GF-D8 (cell line): ENCODE results near the gene MASP2.
A peak's percentile ranks its signal among the peaks of the same experiment; 100 is the strongest.
"Not testable (repeated sequence)": the region's sequence is repeated elsewhere in the genome, so short reads cannot be mapped to it uniquely, and the experiment has no call there.

Experiments used
- DNase-seq: peaks from one replicate; lab custom pipeline; 2025; lab: John Stamatoyannopoulos, UW

The MASP2 gene

DNA sequence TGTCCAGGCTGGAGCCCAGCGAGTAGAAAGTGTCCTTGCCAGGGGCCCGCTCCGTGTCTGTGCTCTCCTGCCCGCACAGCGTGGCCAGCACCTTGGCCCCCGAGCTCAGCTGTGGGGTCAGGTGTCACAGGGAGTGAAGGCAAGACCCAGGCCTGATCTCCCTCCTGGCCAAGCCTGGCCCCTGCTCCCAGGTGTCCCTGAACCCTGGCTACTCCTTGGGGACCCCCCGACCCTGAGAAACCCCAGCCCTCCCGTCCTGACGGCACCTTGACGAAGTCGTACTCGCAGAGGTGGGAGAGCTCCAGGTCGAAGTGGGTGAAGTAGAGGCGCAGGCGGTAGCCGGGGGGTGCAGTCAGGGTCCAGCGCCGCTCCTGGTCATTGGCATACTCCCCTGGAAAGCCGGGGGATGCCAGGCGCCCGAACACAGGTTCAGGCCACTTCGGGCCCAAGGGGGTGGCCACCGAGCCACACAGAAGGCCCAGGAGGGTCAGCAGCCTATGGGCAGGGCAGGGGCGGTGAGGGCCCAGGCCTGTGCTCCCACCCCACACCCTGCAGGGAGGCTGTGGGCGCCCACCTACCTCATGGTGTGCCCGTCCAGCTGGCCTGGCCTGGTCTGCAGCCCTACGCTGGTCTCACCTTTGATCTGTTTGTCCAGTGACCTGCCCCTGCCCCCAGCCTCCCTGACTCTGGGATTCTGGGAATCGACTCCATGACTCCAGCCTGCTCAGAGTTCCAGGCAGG, at the start of gene MASP2:
Gene MASP2 (minus strand): TSS at position 615 of the 741 bp plus-strand sequence. CDS start 32 bp downstream, at position 583.
- no peak for DNase-seq

DNA sequence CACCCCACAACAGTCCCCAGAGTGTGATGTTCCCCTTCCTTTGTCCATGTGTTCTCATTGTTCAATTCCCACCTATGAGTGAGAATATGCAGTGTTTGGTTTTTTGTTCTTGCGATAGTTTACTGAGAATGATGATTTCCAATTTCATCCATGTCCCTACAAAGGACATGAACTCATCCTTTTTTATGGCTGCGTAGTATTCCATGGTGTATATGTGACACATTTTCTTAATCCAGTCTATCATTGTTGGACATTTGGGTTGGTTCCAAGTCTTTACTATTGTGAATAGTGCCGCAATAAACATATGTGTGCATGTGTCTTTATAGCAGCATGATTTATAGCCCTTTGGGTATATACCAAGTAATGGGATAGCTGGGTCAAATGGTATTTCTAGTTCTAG, 36.7 kb upstream of the MASP2 start:
- DNase-seq, result not testable (repeated sequence)

DNA sequence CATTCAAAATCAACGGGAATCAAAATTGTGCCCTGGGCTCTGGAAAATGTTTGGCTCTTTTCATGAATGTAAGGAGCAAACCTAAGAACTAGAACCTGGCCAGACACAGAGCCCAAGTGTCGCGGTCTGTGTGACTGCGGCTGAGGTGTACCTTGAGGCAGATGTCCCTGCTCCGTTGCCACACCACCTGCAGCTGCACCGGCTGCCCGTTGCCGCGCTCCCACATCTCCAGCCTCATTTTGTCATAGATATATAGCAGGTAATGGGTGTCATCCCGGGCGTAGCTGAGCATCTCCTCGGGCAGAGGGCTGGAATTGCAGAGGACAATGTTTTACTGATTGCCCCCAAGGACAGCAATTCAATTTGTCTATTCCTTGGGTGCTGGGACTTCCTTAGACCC, 33.9 kb upstream of the MASP2 start:
- no peak for DNase-seq

DNA sequence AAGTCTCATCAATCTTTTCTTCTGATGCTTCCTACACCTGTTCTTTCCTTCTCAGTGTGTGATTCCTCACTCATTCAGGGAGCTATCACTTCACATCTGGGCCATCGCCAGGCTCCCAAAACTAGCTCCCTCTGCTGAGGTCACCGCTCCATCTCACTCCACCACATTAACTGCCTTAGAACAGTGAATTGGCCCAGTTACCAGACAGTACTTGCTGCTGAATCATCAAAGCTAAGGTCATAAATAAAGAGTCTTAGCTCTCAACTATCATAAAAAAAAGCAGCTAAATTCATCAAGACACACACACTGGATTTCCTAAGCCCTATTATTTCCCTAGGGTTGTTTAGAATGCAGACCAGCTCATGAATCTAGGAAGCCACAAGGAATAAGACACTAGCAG, 31.6 kb upstream of the MASP2 start:
- no peak for DNase-seq

DNA sequence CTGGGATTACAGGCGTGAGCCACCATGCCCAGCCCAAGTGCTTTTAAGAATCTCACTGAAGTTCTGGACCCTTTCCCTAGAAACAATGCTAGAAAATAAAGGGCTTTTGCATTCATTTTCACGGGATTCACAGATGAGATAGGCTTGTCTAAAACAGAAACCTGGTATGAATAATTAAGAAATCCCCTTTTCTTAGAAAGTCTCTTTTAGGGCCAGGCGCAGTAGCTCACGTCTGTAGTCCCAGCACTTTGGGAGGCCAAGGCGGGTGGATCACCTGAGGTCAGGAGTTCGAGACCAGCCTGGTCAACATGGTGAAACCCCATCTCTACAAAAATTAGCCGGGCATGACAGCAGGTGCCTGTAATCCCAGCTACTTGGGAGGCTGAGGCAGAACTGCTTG, 26.4 kb upstream of the MASP2 start:
- not testable (repeated sequence) for DNase-seq

DNA sequence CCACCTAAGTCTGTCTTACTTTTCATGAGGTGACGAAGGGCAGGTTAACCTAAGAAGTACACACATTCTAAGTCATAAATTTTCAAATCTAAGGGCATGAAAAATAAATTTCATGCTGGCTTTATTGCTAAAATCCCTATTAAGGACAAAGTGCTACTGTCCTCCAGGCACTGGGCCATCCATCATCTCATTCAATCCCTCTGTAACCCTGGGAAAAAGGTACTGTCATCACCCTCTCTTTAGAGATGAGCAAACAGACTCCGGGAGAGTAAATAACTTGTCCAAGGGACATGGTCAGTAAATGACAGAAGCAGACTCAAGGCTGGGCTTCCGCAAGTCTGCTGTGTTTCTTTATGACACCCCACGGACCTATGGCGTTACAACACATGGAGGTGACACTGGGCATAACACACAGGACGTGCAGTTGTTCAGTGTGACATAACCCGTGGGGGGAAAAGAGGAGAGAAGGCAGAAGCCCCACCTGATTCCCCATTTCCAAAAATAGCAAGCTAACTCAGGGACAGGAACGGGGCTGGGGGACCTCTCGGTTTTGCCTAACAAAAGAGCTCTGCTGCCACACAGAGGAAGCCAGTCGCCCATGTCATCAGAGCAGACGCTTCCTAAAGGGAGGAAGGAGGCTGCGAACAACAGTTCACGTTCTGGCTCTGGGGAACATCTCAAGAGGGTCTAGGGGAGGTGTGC, 25.3 kb upstream of the MASP2 start:
- no peak for DNase-seq

DNA sequence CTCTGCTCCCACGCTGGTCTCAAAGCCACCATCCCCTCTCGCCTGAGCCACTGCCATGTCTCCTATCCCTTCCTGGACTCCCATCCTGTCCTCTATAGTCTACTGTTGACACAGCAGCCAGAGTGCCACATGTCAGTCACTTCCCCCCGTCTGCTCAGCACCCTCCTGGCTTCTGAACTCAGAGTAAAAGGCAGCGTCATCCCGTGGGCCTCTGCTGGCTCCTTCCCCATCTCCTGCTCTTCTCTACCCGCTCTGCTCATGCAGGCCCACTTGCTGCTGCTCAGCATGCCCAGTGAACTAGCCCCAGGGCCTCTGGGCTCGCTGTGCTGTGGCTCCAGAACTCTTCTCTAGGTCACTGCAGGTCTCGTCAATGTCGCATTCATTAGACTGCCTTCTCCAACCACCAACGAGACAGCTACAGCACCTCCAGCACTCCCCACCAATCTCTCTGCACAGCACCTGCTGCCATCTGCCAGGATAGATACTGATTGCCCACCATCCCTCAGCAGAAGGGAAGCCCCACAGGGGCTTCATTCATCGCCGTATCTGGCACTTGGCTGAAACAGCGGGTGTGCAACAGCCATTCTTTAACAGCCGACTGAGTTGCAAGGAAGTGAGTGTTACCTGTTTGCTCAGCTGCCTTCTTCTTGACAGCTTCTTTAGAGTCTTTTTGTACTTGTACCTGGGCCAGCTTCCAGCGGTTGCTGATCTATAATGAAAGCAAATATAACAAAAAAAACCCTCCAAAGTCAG, 24.6 kb upstream of the MASP2 start:
- no peak for DNase-seq

DNA sequence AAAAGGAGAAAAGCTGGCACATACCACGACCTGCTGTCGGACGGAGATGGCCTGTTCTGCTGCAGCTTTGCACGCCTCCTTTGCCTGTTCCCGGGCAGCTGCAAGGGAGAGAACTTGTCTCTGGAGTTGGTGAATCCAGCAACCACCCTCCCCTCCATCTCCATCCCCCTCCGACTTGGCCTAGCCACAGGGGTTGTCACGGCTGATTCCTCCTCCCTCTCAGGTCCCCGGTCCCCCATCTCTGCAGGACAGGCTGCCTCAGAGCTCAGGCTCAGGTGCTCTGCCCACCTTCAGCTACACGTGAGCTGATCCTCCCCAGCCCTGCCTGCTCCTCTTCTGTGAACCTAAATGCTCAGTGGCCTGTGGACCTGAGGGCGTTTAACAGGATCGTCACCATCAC, 23.8 kb upstream of the MASP2 start:
- DNase-seq, result no peak

DNA sequence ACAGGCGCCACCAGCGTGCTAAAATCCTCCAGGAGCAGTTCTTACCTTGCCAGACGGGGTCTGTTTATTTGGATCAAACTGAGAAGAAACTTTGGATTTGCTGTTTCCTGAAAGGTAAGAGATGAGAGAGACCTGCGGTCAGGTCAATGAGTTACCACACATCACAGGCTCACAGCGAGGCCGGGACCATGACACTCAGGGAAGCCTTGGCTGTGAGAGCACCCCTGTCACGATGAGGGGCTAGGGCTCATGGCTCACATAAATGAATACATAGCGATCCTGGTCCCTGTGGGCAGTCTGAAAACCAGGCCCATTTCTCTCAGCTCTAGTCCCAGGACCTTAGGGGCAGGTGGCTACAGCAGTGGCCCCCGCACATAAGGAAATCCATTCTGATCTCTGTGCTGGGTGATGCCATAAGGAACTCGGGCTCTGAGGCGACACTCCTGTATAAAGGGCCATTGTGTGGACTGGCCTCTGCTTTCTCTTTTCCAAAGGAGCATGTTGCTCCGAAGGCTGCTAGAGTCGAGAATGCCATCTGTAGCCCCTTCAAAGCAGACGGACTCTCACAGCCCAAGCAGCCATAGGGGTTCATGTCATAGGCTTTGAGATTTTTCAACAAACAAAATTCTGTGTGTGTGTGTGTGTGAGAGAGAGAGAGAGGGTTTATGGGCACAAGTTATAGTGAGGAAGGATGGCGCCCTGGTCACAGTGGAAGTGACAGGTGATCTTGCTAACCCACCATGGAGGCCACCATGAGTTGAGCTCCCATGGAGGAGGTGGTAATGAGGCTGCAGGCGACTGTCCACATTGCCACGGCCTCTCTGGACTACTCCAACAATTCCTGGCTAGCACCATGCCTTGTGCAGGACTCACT, 21.8 kb upstream of the MASP2 start:
- DNase-seq, result no peak

DNA sequence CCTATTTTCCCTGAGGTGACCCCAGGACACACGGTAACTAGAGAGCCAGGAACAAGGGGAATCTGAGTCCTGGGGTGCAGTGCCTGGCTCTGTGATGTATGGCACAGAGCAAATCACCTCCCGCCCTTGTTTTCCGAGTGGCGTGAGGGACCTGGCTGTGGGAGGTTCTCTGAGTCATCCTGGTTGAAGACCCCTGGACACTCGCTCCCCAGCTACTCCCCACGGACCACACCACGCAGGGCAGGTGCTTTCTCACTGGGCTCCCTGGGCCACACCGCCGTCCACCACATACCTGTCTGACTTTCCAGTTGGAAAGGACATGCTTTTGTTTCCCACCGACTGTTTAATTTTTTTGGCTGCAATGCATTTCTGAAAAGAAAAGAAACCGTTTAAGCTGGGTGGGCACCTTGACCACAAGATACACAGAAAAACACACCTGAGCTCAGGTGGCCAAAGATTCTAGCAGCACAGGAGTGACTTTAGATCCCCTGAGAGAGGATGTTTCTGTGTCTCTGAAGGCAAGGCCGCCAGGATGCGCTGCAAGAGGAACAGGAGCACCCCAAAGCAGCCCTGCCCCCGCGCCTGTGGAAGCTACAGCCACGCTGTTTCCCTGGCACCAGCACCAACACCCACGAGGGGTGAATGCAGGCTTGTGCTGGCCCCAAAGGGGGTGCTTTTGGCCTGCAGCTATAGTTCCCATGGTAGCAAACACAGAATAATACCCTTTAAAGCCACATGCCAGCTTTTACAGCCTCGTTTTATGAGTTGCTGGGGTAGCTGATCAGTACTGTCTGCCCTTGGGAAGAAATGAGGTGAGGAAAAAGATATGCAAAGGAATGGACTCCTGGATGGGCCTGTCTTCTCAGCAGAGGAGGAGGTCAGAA, 20.9 kb upstream of the MASP2 start:
- no peak for DNase-seq

DNA sequence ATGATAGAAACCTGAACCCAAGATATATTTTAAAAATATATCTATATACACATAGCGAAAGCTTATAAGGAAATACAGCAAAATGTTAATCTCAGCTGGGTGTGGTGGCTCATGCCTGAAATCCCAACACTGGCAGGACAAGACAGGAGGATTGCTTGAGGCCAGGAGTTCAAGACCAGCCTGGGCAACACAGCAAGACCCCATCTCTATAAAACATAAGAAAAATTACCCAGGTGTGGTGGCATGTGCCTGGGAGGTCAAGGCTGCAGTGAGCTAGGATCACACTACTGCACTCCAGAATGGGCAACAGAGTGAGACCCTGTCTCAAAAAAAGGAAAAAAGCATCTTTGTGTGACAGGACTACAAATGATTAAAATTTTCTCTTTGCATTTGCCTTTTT, 18.8 kb upstream of the MASP2 start:
- no peak for DNase-seq

DNA sequence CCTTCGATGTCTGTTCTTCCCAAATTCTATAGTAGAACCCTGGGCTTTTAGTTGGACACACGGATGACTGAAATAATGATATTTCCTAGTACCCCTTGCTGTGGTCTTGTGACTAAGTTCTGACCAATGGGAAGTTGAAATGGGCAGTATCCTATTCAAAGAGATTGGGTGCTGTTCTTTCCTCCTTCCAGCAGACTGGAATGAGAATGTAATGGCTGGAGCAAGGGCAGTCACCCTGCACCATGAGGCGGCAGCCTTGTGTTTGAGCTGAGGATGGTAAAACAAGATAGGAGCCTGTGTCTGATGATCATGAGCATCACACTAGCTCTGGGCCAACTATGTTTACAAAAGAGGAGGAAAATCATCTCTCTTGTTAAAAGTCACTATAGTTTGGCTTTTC, 17.9 kb upstream of the MASP2 start:
- no peak for DNase-seq

DNA sequence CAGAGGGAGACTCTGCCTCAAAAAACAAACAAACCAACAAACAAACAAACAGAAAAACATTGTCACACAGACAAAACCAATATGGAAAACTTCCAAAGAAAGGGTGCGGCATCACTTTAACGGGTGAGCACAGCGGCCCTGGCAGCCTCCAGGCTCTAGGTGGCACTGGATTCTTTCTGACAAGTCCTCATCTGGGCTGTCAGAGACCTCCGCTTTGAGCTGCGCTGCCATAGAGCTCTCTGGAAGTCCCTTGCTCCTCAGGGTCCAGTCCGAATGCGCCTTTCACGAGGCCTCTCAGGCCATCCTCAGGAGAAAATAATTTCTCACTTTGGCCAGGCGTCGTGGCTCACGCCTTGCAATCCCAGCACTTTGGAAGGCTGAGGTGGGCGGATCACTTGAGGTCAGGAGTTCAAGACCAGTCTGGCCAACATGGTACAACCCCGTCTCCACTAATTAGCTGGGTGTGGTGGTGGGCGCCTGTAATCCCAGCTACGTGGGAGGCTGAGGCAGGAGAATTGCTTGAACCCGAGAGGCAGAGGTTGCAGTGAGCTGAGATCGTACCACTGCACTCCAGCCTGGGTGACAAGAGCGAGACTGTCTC, 17.0 kb upstream of the MASP2 start:
- DNase-seq, result not testable (repeated sequence)

DNA sequence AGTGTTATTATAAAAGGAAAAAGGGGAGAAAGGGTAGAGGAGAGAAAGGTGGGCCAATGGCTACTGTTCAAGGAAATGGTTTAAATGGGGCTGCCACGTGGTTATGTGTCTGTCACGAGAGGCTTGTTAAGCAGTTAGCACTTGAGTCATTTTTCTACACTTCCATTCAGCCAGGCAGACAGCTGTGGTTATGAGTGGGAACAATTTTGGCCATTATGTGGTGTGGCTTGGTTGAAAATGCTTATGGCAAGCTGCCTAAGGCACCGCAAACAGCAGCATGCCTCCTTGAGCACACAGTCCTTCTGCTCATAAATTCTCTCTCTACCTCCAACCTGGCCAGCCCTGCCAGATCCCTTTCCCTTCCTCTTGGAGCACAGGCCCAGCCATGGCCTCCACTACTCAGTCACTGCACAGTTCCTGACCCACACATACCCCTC, 15.9 kb upstream of the MASP2 start:
- DNase-seq, result peak; percentile 52

DNA sequence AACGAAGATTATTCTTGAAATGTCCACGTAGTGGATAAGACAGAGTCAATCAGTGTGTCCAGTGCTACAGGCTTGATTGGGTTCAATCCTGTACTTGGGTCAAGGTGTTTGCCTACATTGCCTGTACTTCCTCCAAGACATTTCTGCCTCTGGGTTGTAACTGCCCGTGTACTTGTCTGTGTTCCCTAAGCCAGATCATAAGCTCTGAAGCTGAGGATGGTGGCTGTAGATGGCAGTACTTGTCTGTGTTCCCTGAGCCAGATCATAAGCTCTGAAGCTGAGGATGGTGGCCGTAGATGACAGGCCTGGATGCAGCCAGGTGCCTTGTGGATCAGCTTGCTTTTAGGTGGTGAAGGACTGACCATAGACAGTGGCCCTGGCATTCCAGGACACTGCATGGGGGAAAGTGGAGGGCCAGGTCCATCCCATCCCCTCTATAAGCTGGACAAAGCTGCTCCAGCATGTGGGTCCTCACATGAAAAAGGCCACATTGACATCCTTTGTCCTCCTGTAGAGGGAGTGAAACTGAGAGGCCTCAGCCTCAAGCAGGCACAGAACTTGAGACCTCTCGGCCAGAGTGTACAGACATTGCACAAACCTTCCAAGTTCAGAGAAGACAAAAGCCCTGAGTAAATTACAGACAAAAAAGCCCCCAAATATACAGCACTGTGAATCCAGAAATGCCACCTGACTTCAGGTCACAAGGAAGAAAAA, 14.8 kb upstream of the MASP2 start:
- DNase-seq, result no peak

DNA sequence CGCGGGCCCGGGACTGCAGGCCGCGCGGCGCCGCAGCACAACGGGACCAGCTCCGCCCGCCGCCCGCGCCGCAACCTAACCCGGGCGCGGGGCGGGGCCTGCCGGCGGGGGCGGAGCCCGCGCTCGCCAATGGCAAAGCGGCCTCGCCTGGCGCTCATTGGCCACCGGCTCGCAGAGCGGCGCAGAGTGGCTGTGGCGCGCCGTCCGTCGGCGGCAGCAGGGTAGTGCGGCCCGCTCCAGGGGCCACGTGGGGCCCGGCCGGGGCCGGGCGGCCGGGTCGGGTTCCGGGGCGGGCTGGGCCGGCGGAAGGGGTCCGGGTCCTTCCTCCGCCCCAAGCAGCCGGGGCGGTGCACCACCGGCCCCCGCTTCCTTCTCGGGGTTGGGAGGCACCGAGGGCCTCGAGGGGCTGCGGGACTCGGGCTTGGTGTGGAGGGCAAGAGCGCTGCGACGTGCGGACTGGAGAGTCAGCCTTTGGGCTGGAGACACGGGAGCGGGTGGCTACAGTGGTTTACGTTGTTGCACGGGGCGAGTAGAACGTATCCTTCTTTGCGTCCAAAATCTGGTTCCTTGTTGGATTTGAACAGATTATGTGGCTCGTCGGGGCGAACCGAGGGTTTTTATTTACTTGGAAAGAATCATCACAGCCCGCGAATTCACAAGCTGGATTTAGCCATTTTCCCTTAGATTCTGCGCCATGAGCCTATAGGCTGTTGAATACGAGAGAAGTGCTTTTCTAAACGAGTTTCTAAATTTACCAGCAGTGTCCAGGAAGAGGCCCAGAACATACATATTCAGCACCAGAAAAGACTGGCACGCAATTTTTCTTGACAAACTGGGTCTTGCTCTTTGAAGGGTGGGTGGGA, 13.2 kb upstream of the MASP2 start, which contains the start of gene SRM:
Gene SRM (minus strand): TSS at position 51 of the 863 bp plus-strand sequence. CDS start 75 bp downstream, outside the sequence.
- peak; percentile 73 for DNase-seq

DNA sequence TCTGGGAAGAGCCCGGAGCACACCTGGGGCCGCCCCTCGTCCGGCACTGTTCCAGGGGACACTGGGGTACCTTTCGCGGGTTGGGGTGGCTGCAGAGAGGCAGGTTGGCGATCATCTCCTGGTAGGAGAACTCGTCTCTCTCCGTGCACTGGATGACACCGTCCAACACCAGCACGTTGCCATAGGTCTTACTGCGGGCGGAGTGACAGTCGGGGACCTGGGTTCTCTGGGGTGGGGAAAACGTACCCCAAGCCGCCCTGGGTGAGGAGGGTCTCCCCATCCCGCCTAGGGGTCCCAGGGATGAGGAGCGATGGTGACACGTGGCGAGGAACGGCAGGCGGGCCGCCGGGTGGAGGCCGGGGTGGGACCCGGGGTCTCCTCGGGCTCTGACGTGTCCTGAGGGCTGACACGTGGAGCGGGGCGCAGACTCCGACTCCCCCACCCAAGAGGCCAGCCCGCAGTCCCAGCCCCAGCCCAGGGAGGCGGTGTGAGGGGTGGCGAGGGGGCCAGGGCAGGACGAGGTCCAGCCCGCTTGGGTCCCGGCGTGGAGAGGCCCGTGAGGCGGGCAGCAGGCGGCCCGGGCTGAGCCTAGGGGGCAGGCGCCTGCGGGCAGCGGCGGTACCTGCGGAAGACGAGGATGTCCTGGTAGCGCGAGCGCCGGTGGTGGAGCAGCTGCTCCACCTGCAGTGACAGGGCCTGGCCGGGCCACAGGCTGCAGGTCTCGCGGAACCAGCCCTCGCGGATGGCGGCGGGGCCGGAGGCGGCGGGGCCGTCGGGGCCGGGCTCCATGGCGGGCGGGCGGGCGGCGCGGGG, 12.3 kb upstream of the MASP2 start:
- no peak for DNase-seq
